Neural cell (in vitro differentiated cells): ENCODE measurements around the gene TMEM184C. TPM values are rescaled to one million over a fixed set of nuclear protein-coding genes. Genes with fewer than 3 reads are reported as not detected.

ENCODE experiments used
- H2AFZ ChIP-seq: fragments of 200-600, 300-800 bp; sonication (generic), shearing (Covaris generic); 2 replicates; pipeline ENCODE4 v1.6.0; 2014; ENCODE audit warnings: low read depth, mild to moderate bottlenecking, antibody characterized with exemption, low read length, moderate library complexity
- H3F3A ChIP-seq: fragments of 200-600 bp; shearing (Covaris generic); 2 replicates; pipeline ENCODE4 v1.6.1; 2016; ENCODE audit warnings: mild to moderate bottlenecking, moderate library complexity, mixed read lengths, antibody characterized with exemption, low read length; ENCODE audit not compliant: insufficient read depth, poor library complexity, severe bottlenecking
- H3K27ac ChIP-seq: fragments of 200-600, 300-800 bp; sonication (generic), shearing (Covaris generic); 2 replicates; pipeline ENCODE4 v1.5.1; 2014; ENCODE audit warnings: mild to moderate bottlenecking, low read length, moderate library complexity
- H3K27me3 ChIP-seq: fragments of 300-800, 200-600 bp; sonication (generic), shearing (Covaris generic); 2 replicates; pipeline ENCODE4 v1.6.0; 2014; ENCODE audit warnings: mild to moderate bottlenecking, low read depth, low read length, moderate library complexity; ENCODE audit not compliant: insufficient read depth
- H3K36me3 ChIP-seq: fragments of 300-800, 200-600 bp; sonication (generic), shearing (Covaris generic); 2 replicates; pipeline ENCODE4 v1.5.1; 2014; ENCODE audit warnings: mild to moderate bottlenecking, antibody characterized with exemption, low read length, moderate library complexity; ENCODE audit not compliant: insufficient read depth
- H3K4me2 ChIP-seq: fragments of 300-800, 200-600 bp; sonication (generic), shearing (Covaris generic); 2 replicates; pipeline ENCODE4 v1.6.0; 2014; ENCODE audit warnings: mild to moderate bottlenecking, low read length
- H3K4me3 ChIP-seq: fragments of 300-800, 200-600 bp; sonication (generic), shearing (Covaris generic); 2 replicates; pipeline ENCODE4 v1.5.1; 2014; ENCODE audit warnings: mild to moderate bottlenecking, low read length, moderate library complexity
- H3K79me2 ChIP-seq: fragments of 200-600 bp; shearing (Covaris generic); replicated peaks from 2 replicates; pipeline ENCODE4 v1.6.0; 2014; ENCODE audit warnings: mild to moderate bottlenecking, low read length, moderate library complexity; ENCODE audit not compliant: insufficient read depth
- H3K9ac ChIP-seq: fragments of 300-800, 200-600 bp; sonication (generic), shearing (Covaris generic); 2 replicates; pipeline ENCODE4 v1.6.1; 2016; ENCODE audit warnings: mild to moderate bottlenecking, low read length, mixed read lengths
- H3K9me2 ChIP-seq: fragments of 200-600 bp; shearing (Covaris generic); 2 replicates; pipeline ENCODE4 v1.6.1; 2016; ENCODE audit warnings: mild to moderate bottlenecking, low read length, mixed read lengths; ENCODE audit not compliant: insufficient read depth
- H3K9me3 ChIP-seq: fragments of 200-600, 300-800 bp; sonication (generic), shearing (Covaris generic); 2 replicates; pipeline ENCODE4 v1.6.1; 2016; ENCODE audit warnings: mild to moderate bottlenecking, mixed run types, low read length, moderate library complexity, mixed read lengths
- H4K20me1 ChIP-seq: fragments of 200-600 bp; shearing (Covaris generic); 2 replicates; pipeline ENCODE4 v1.6.1; 2016; ENCODE audit warnings: mild to moderate bottlenecking, mixed run types; ENCODE audit not compliant: insufficient read depth
- EP300 ChIP-seq: fragments of 450-650 bp; conservative IDR thresholded peaks from 2 replicates; pipeline ENCODE4 v1.6.1; 2014; ENCODE audit warnings: antibody characterized with exemption, mild to moderate bottlenecking, moderate library complexity; ENCODE audit not compliant: poor library complexity, severe bottlenecking
- EZH2 ChIP-seq: fragments of 200-600, 300-800 bp; shearing (Covaris generic), sonication (generic); IDR thresholded peaks from 2 replicates; pipeline ENCODE4 v1.6.1; 2014; ENCODE audit warnings: antibody characterized with exemption, low read length, borderline replicate concordance, mild to moderate bottlenecking; ENCODE audit not compliant: insufficient read depth, poor library complexity, severe bottlenecking
- MXI1 ChIP-seq: fragments of 450-650 bp; conservative IDR thresholded peaks from 2 replicates; pipeline ENCODE4 v1.6.1; 2014; ENCODE audit warnings: antibody characterized with exemption, mild to moderate bottlenecking; ENCODE audit not compliant: poor library complexity, severe bottlenecking
- POLR2AphosphoS5 ChIP-seq: IDR thresholded peaks from 2 replicates; pipeline ENCODE4 v1.6.1; 2012
- RAD21 ChIP-seq: fragments of 450-650 bp; conservative IDR thresholded peaks from 2 replicates; pipeline ENCODE4 v1.6.1; 2014; ENCODE audit warnings: antibody characterized with exemption, mild to moderate bottlenecking, moderate library complexity
- REST ChIP-seq: IDR thresholded peaks from 2 replicates; pipeline ENCODE4 v1.6.1; 2012; ENCODE audit warnings: borderline replicate concordance
- SMC3 ChIP-seq: fragments of 450-650 bp; conservative IDR thresholded peaks from 2 replicates; pipeline ENCODE4 v1.6.1; 2014; ENCODE audit warnings: antibody characterized with exemption, mild to moderate bottlenecking, moderate library complexity; ENCODE audit not compliant: poor library complexity
- TAF1 ChIP-seq: IDR thresholded peaks from 2 replicates; pipeline ENCODE4 v1.6.1; 2012; ENCODE audit warnings: low read depth
- polyA plus RNA-seq: library from polyadenylated mRNA; depleted of rRNA; stranded (reverse); fragments of >200 nt; gene quantifications from 2 replicates; pipeline ENCODE4 v1.2.3, GENCODE V29; 2014
- TF ChIP-seq, protein P1 (sequence below): fragments of 450-650 bp; IDR thresholded peaks from 2 replicates; pipeline ENCODE4 v1.5.1; 2014; ENCODE audit warnings: antibody characterized with exemption, mild to moderate bottlenecking, moderate library complexity; ENCODE audit not compliant: poor library complexity, severe bottlenecking

TMEM184C gene
- polyA plus RNA-seq, 1 donor from 2014 or later, result 48.8 TPM

DNA sequence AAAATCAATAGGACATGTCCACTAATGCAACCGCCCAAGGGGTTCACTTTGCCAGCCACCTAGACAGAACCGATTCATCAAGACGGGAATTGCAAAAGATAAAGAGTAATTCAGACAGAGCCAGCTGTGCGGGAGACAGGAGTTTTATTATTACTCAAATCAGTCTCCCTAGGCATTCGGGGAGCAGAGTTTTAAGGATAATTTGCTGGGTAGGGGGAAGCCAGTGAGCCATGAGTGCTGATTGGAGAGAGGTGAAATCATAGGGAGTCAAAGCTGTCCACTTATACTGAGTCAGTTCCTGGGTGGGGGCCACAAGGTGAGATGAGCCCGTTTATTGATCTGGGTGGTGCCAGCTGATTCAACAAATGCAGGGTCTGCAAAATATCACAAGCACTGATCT is 8.5 kb downstream of the TMEM184C start:
- no peaks in the 10 kb centered on the region for H3K27me3 ChIP-seq
- H3F3A ChIP-seq, result no peaks in the 10 kb centered on the region
- H3K4me3 ChIP-seq, result no peak overlapping the region
- peaks cover 4% of the 10 kb centered on the region for H3K36me3 ChIP-seq
- H3K79me2 ChIP-seq, result peaks cover 10% of the 10 kb centered on the region
- no peak overlapping the region for H3K4me2 ChIP-seq
- no peaks in the 10 kb centered on the region for H3K9me3 ChIP-seq
- H3K9ac ChIP-seq, result no peak overlapping the region
- H4K20me1 ChIP-seq, result no peaks in the 10 kb centered on the region
- no peak overlapping the region for H2AFZ ChIP-seq
- no peak for TF ChIP-seq EP300
- no peak for TF ChIP-seq TAF1
- no peak for TF ChIP-seq EZH2
- no peak for TF ChIP-seq REST
- no peak for TF ChIP-seq RAD21
- TF ChIP-seq MXI1, result no peak
- H3K27ac ChIP-seq, result no peak overlapping the region
- no peaks in the 10 kb centered on the region for H3K9me2 ChIP-seq

- Histone ChIP-seq H3K27me3 (no peaks in the 10 kb centered on the region), H3K79me2 (no peaks in the 10 kb centered on the region), H3K9ac (no peak overlapping the region), H3K9me3 (no peaks in the 10 kb centered on the region), H4K20me1 (no peaks in the 10 kb centered on the region), H3K27ac (no peak overlapping the region), H2AFZ (no peak overlapping the region), H3K36me3 (peaks cover 4% of the 10 kb centered on the region), H3F3A (no peaks in the 10 kb centered on the region), H3K4me2 (no peak overlapping the region), H3K9me2 (no peaks in the 10 kb centered on the region), H3K4me3 (no peak overlapping the region)
- no peak for TF ChIP-seq RAD21
- no peak for TF ChIP-seq REST
- no peak for TF ChIP-seq EZH2
- TF ChIP-seq, protein P1, sequence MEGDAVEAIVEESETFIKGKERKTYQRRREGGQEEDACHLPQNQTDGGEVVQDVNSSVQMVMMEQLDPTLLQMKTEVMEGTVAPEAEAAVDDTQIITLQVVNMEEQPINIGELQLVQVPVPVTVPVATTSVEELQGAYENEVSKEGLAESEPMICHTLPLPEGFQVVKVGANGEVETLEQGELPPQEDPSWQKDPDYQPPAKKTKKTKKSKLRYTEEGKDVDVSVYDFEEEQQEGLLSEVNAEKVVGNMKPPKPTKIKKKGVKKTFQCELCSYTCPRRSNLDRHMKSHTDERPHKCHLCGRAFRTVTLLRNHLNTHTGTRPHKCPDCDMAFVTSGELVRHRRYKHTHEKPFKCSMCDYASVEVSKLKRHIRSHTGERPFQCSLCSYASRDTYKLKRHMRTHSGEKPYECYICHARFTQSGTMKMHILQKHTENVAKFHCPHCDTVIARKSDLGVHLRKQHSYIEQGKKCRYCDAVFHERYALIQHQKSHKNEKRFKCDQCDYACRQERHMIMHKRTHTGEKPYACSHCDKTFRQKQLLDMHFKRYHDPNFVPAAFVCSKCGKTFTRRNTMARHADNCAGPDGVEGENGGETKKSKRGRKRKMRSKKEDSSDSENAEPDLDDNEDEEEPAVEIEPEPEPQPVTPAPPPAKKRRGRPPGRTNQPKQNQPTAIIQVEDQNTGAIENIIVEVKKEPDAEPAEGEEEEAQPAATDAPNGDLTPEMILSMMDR, result no peak
- TF ChIP-seq MXI1, result no peak
- no peak for TF ChIP-seq SMC3
- TF ChIP-seq EP300, result no peak
- no peak for TF ChIP-seq TAF1
- TF ChIP-seq POLR2AphosphoS5, result no peak
These were observed 9.7 kb downstream of the TMEM184C start for GRCh38 chr4:147626903-147627302.
